Gastrocnemius medialis (tissue), 4 donors: Measurements from ENCODE around the gene PLN.

Source experiments
- POLR2A ChIP-seq, 2 donors: fragments of 450-650 bp; IDR thresholded peaks; one replicate each; pipeline ENCODE4 v1.6.1; 2017; ENCODE audit warnings: antibody characterized with exemption in 2 of 2, mild to moderate bottlenecking in 2 of 2, moderate library complexity in 2 of 2
- TF ChIP-seq, protein P1 (sequence below), 5 experiments: fragments of 450-650 bp in 3 of 5; fragments of 200-600 bp in 2 of 5; sonication (generic) in 2 of 5; IDR thresholded peaks in 4 of 5; conservative IDR thresholded peaks in 1 of 5; 1 replicate in 4 of 5; 2 replicates in 1 of 5; pipeline ENCODE4 v1.5.1; 2016 to 2019; ENCODE audit warnings: antibody characterized with exemption in 5 of 5, mild to moderate bottlenecking in 3 of 5, moderate library complexity in 3 of 5

DNA sequence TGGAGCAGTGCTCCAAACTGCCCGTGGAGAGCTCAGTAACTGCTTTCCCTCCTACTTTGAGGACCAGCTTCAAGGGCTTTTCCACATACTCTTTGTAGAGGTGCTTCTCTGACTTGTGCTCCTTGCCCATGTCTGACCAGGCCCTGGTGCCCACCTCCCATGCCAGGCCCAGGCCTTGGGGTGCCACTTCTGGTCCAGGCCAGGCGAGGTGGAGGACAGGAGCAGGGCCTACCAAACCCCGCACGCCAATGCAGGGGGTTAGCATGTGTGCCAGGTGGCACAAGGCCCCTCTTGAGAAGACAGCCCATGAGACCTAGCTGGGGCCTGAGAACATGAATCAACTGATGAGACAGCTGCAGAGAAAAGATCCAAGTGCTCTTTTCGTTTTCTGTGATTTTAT is 47.0 kb upstream of the PLN start:
- TF ChIP-seq, protein P1, sequence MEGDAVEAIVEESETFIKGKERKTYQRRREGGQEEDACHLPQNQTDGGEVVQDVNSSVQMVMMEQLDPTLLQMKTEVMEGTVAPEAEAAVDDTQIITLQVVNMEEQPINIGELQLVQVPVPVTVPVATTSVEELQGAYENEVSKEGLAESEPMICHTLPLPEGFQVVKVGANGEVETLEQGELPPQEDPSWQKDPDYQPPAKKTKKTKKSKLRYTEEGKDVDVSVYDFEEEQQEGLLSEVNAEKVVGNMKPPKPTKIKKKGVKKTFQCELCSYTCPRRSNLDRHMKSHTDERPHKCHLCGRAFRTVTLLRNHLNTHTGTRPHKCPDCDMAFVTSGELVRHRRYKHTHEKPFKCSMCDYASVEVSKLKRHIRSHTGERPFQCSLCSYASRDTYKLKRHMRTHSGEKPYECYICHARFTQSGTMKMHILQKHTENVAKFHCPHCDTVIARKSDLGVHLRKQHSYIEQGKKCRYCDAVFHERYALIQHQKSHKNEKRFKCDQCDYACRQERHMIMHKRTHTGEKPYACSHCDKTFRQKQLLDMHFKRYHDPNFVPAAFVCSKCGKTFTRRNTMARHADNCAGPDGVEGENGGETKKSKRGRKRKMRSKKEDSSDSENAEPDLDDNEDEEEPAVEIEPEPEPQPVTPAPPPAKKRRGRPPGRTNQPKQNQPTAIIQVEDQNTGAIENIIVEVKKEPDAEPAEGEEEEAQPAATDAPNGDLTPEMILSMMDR (IDR thresholded peaks at IDR 0.05 in 4 of 5, conservative IDR thresholded peaks at IDR 0.05 in 1 of 5) = no peak
- no peak for TF ChIP-seq POLR2A (IDR thresholded peaks at IDR 0.05)
